ENCODE results near the gene CFI. TPM values are rescaled to one million over a fixed set of nuclear protein-coding genes. Genes with fewer than 3 reads are reported as not detected.

Gene CFI
- total RNA-seq, 2 experiments from 2014 or later = not detected

DNA sequence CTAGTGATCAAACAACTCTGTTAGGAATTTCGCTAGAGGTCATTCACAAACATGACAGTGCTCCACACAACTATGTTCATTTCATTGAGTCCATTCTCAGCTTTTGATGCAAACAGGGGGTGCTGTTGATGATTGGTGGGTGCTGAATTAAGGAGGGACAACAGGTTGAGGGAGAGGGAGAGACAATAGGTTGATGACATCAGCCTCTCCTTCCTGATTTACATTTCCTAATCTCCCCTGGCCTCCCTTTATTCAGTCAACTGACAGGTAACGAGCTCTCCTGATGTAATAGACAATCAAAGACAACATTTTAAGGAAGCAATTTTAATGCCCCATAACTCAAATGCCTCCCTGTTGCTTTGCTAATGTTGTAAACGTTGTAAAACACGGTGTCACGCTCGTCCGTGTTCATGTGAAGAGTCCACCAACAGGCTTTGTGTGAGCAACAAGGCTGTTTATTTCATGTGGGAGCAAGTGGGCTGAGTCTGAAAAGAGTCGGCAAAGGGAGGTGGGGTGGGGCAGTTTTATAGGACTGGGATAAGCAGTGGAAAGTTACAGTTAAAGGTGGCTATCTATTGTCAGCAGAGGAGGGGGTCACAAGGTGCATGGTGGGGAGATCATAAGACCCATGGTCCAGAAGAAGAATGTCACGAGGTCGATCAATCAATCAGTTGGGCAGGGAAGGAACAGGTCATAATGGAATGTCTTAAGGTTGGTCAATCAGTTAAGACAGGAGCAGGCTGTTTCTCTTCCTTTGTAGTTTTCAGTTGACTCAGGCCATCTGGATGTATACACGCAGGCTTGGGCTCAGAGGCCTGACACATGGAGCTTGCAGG lies 9.0 kb upstream of the CFI start:
- POLR2A ChIA-PET = no interaction called here

GRCh38 chr4:109809655-109810054 lies 7.9 kb upstream of the CFI start:
- Histone ChIP-seq H3K36me3 (ENCODE audit: insufficient read depth, low read length) (no peaks in the 10 kb centered on the region), H3K9me2 (ENCODE audit: insufficient read depth, low read length) (no peaks in the 10 kb centered on the region), H2AFZ (ENCODE audit: low read length) (no peak overlapping the region), H3K27ac (ENCODE audit: low read depth, low read length, poor library complexity, severe bottlenecking) (no peak overlapping the region), H3K4me2 (ENCODE audit: low read length) (no peak overlapping the region), H3K79me2 (ENCODE audit: insufficient read depth, low read depth, low read length) (no peaks in the 10 kb centered on the region), H3K4me3 (ENCODE audit: low read depth, low read length, poor library complexity, severe bottlenecking) (no peak overlapping the region), H3K4me1 (ENCODE audit: insufficient read depth, low read length, poor library complexity, severe bottlenecking) (peaks cover 2% of the 10 kb centered on the region), H3K9me3 (ENCODE audit: low read length) (no peaks in the 10 kb centered on the region), H4K20me1 (ENCODE audit: insufficient read depth, low read length) (no peaks in the 10 kb centered on the region)
- no peak for TF ChIP-seq EZH2phosphoT487 (IDR thresholded peaks at IDR 0.05; ENCODE audit: borderline replicate concordance, low read depth, low read length)
- TF ChIP-seq, protein P1, sequence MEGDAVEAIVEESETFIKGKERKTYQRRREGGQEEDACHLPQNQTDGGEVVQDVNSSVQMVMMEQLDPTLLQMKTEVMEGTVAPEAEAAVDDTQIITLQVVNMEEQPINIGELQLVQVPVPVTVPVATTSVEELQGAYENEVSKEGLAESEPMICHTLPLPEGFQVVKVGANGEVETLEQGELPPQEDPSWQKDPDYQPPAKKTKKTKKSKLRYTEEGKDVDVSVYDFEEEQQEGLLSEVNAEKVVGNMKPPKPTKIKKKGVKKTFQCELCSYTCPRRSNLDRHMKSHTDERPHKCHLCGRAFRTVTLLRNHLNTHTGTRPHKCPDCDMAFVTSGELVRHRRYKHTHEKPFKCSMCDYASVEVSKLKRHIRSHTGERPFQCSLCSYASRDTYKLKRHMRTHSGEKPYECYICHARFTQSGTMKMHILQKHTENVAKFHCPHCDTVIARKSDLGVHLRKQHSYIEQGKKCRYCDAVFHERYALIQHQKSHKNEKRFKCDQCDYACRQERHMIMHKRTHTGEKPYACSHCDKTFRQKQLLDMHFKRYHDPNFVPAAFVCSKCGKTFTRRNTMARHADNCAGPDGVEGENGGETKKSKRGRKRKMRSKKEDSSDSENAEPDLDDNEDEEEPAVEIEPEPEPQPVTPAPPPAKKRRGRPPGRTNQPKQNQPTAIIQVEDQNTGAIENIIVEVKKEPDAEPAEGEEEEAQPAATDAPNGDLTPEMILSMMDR (conservative IDR thresholded peaks at IDR 0.05; ENCODE audit: low read length) = no peak
- intact Hi-C loops (cut with micrococcal nuclease; ENCODE audit: unreplicated experiment) = loop anchor here (10.0 kb wide), 1 partner anchor 385 kb away; the partner anchor contains the start of gene ELOVL6
- no TSS peak for BruUV-seq (replicated peaks)
- ChIA-PET POLR2A (interaction anchor here (0.7 kb wide), 1 partner anchor 949 kb away, joined by 6 read pairs; no protein-coding TSS in a partner anchor), CTCF (ENCODE audit: unreplicated experiment) (no interaction called here)
- no peak for DNase-seq (ENCODE audit: low spot score)

More for the DNA sequence above, 9.0 kb upstream of the CFI start:
- intact Hi-C loops (cut with micrococcal nuclease; ENCODE audit: unreplicated experiment) = loop anchor here (10.0 kb wide), 1 partner anchor 384 kb away; the partner anchor contains the start of gene ELOVL6
- CTCF ChIA-PET (ENCODE audit: unreplicated experiment) = no interaction called here
- Histone ChIP-seq H3K27ac (ENCODE audit: low read depth, low read length, poor library complexity, severe bottlenecking) (no peak overlapping the region), H3K9me3 (ENCODE audit: low read length) (no peaks in the 10 kb centered on the region), H3K36me3 (ENCODE audit: insufficient read depth, low read length) (no peaks in the 10 kb centered on the region), H4K20me1 (ENCODE audit: insufficient read depth, low read length) (no peaks in the 10 kb centered on the region), H3K4me2 (ENCODE audit: low read length) (no peak overlapping the region), H2AFZ (ENCODE audit: low read length) (no peak overlapping the region), H3K79me2 (ENCODE audit: insufficient read depth, low read depth, low read length) (peaks cover 4% of the 10 kb centered on the region; the same call in 1 of the 2 replicates), H3K4me3 (ENCODE audit: low read depth, low read length, poor library complexity, severe bottlenecking) (no peak overlapping the region), H3K4me1 (ENCODE audit: insufficient read depth, low read length, poor library complexity, severe bottlenecking) (peaks cover 5% of the 10 kb centered on the region), H3K9me2 (ENCODE audit: insufficient read depth, low read length) (no peaks in the 10 kb centered on the region)
- no peak for TF ChIP-seq EZH2phosphoT487 (IDR thresholded peaks at IDR 0.05; ENCODE audit: borderline replicate concordance, low read depth, low read length)
- TF ChIP-seq, protein P1 (conservative IDR thresholded peaks at IDR 0.05; ENCODE audit: low read length) = no peak
- no TSS peak for BruUV-seq (replicated peaks)
- no peak for DNase-seq (ENCODE audit: low spot score)
